GM23248 (cell line): ENCODE measurements around the gene MYZAP.

Experiments used
- EZH2 ChIP-seq: fragments of 200-600 bp; sonication (generic); IDR thresholded peaks from 2 replicates; pipeline ENCODE4 v1.6.1; 2018; ENCODE audit warnings: antibody characterized with exemption, mild to moderate bottlenecking; ENCODE audit not compliant: insufficient read depth, poor library complexity, severe bottlenecking
- EZH2phosphoT487 ChIP-seq: fragments of 200-600 bp; sonication (generic); IDR thresholded peaks from 2 replicates; pipeline ENCODE4 v1.6.1; 2018; ENCODE audit warnings: antibody characterized with exemption, moderate library complexity, mild to moderate bottlenecking, low read depth; ENCODE audit not compliant: insufficient read depth

DNA sequence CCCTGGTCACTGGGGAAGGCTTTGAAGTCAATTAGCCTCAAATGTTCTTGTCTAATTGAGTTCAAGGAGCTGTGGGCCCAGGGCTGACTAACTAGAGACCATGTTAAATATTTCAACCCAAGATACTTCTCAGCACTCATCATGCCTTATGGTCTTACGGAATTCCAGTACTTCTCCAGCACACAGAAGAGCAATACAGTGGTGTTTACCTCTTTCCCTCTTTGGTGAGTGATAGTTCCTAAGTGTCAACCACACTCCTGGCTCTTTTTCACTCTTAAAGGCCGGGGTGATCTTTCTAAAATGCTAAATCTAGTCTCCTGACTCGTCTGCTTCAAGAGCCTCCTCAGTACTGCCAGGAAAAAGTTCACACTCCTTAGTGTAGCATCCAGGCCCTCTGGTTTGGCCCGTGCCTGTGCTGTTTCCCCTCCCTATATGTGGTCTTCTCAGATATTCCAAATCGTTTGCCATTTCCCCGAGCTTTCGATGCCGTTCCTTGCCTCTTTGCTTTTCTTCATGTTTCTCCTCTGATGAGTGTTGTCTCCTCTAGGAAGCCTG, 4.7 kb downstream of the MYZAP start:
- no peak for TF ChIP-seq EZH2
- TF ChIP-seq EZH2phosphoT487, result no peak
